GM19238 (cell line): ENCODE measurements around the gene CXCL5.

ENCODE experiments used
- DNase-seq: peaks from one replicate; pipeline ENCODE4 v3.0.0; 2011; ENCODE audit warnings: low spot score; ENCODE audit not compliant: insufficient read length

Gene CXCL5

GRCh38 chr4:73998040-73999011 is at the start of gene CXCL5:
Gene CXCL5, minus strand, starts transcription at chr4:73998677. Its CDS starts 96 bp downstream, at chr4:73998581.
- DNase-seq: no peak

GRCh38 chr4:74047152-74047551 is 48.7 kb upstream of the CXCL5 start:
- DNase-seq: no peak

- no peak for DNase-seq
Measured at GRCh38 chr4:74045772-74046171, 47.3 kb upstream of the CXCL5 start.

GRCh38 chr4:74045247-74045646 is 46.8 kb upstream of the CXCL5 start:
- no peak for DNase-seq

- DNase-seq: no peak
Measured at GRCh38 chr4:74044677-74045076, 46.2 kb upstream of the CXCL5 start.

GRCh38 chr4:74042681-74043080 is 44.2 kb upstream of the CXCL5 start:
- DNase-seq: no peak

- DNase-seq: no peak
Measured at GRCh38 chr4:74041418-74041817, 42.9 kb upstream of the CXCL5 start.

- no peak for DNase-seq
Measured at GRCh38 chr4:74039315-74039763, 40.9 kb upstream of the CXCL5 start.

- DNase-seq: peak; percentile 4
Measured at GRCh38 chr4:74038425-74039314, 40.2 kb upstream of the CXCL5 start, which contains the start of gene CXCL3. Gene CXCL3, minus strand, starts transcription at chr4:74038689. Its CDS starts 78 bp downstream, at chr4:74038611.

- no peak for DNase-seq
Measured at GRCh38 chr4:74038086-74038424, 39.6 kb upstream of the CXCL5 start.

- no peak for DNase-seq
Measured at GRCh38 chr4:74037076-74037955, 38.8 kb upstream of the CXCL5 start.

- no peak for DNase-seq
Measured at GRCh38 chr4:74033739-74034138, 35.3 kb upstream of the CXCL5 start.

- no peak for DNase-seq
Measured at GRCh38 chr4:74032064-74032463, 33.6 kb upstream of the CXCL5 start.

GRCh38 chr4:74031576-74031975 is 33.1 kb upstream of the CXCL5 start:
- DNase-seq: no peak

GRCh38 chr4:74030285-74030684 is 31.8 kb upstream of the CXCL5 start:
- DNase-seq: no peak

- no peak for DNase-seq
Measured at GRCh38 chr4:74028504-74028903, 30.0 kb upstream of the CXCL5 start.

- DNase-seq: no peak
Measured at GRCh38 chr4:74023709-74024108, 25.2 kb upstream of the CXCL5 start.

GRCh38 chr4:74021601-74022000 is 23.1 kb upstream of the CXCL5 start:
- DNase-seq: no peak

- DNase-seq: no peak
Measured at GRCh38 chr4:74018771-74019170, 20.3 kb upstream of the CXCL5 start.

- no peak for DNase-seq
Measured at GRCh38 chr4:74018116-74018515, 19.6 kb upstream of the CXCL5 start.

- no peak for DNase-seq
Measured at GRCh38 chr4:74016068-74016467, 17.6 kb upstream of the CXCL5 start.
